AG04450 (cell line): ENCODE data around the gene TAF1B. TPM values are rescaled to one million over a fixed set of nuclear protein-coding genes. Genes with fewer than 3 reads are reported as not detected.

Source experiments
- CTCF ChIA-PET: fragments of 300-600, 350-600 bp; formaldehyde crosslinking; extraction: SDS; loops from one replicate; lab custom pipeline; 2022; ENCODE audit warnings: antibody characterized with exemption, inconsistent platforms; lab: Charles Lee
- POLR2A ChIA-PET: fragments of 350-600 bp; formaldehyde crosslinking; extraction: SDS; loops from one replicate; lab custom pipeline; 2021; ENCODE audit warnings: antibody characterized with exemption, inconsistent platforms; lab: Yijun Ruan, JAX
- DNase-seq: peaks from one replicate; pipeline ENCODE4 v3.0.0-alpha.2; 2011; ENCODE audit warnings: low read depth, low spot score
- H3K27ac ChIP-seq: one replicate; pipeline ENCODE4 v1.5.1; 2012; ENCODE audit warnings: low read depth, low read length, control low read depth
- H3K27me3 ChIP-seq: one replicate; pipeline ENCODE4 v1.6.0; 2012; ENCODE audit warnings: low read length; ENCODE audit not compliant: control insufficient read depth, insufficient read depth
- H3K4me3 ChIP-seq: 2 replicates; pipeline ENCODE4 v1.5.1; 2011; ENCODE audit warnings: mild to moderate bottlenecking, low read depth, low read length, control low read depth
- H3K9me3 ChIP-seq: 2 replicates; pipeline ENCODE4 v1.5.1; 2012; ENCODE audit warnings: low read length; ENCODE audit not compliant: control insufficient read depth, insufficient read depth
- polyA plus RNA-seq: library from polyadenylated mRNA; depleted of rRNA; stranded (reverse); fragments of >200 nt; gene quantifications from 2 replicates; pipeline ENCODE4 v1.2.3, GENCODE V29; 2011
- TF ChIP-seq, protein P1 (sequence below): IDR thresholded peaks from 2 replicates; pipeline ENCODE4 v1.5.1; 2011; ENCODE audit warnings: low read depth, low read length, control low read depth, inconsistent platforms

The TAF1B gene
- polyA plus RNA-seq, 1 experiment, result 25.8 TPM

DNA sequence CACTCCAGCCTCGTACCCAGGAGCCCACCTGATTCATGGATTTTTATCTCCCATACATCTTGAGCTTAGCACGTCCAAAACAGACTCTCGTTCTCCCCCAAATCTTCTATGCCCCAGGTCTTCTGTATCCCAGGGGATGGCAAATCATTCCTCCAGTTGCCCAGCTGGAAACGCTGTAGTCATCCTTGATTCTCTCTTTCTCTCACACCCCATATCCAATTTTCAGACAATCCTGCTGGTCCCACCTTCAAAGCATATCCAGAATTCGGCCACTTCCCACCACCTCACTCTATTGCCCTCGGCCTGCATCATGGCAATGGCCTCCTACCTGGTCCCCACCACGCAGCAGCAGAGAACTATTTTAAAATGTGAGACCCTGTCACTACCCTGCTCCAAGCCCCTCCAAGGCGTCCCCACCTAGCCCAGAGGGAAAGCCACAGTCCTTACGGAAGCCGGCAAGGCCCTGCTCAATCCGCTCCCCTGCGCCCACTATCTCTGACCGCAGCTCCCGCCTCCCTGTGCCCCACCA is 106.8 kb downstream of the TAF1B start:
- ChIA-PET POLR2A (no interaction called here), CTCF (interaction anchor here (0.6 to 1.0 kb wide), 3 partner anchors 20 to 135 kb away, joined by 3 read pairs; no protein-coding TSS in a partner anchor)
- TF ChIP-seq, protein P1, sequence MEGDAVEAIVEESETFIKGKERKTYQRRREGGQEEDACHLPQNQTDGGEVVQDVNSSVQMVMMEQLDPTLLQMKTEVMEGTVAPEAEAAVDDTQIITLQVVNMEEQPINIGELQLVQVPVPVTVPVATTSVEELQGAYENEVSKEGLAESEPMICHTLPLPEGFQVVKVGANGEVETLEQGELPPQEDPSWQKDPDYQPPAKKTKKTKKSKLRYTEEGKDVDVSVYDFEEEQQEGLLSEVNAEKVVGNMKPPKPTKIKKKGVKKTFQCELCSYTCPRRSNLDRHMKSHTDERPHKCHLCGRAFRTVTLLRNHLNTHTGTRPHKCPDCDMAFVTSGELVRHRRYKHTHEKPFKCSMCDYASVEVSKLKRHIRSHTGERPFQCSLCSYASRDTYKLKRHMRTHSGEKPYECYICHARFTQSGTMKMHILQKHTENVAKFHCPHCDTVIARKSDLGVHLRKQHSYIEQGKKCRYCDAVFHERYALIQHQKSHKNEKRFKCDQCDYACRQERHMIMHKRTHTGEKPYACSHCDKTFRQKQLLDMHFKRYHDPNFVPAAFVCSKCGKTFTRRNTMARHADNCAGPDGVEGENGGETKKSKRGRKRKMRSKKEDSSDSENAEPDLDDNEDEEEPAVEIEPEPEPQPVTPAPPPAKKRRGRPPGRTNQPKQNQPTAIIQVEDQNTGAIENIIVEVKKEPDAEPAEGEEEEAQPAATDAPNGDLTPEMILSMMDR, result no peak
- Histone ChIP-seq H3K4me3 (no peak overlapping the region), H3K9me3 (no peaks in the 10 kb centered on the region; the same call in 1 of the 2 replicates), H3K27me3 (peaks cover 28% of the 10 kb centered on the region), H3K27ac (no peak overlapping the region)
- DNase-seq, result no peak

- CTCF ChIA-PET, result interaction anchor here (0.6 to 1.0 kb wide), 4 partner anchors 21 to 136 kb away, joined by 3 to 5 read pairs (median 3); no protein-coding TSS in a partner anchor
- peak overlapping the region; percentile 59 for H3K4me3 ChIP-seq
- no peak for DNase-seq
- POLR2A ChIA-PET, result no interaction called here
- H3K27me3 ChIP-seq, result peaks cover 31% of the 10 kb centered on the region
- no peak overlapping the region for H3K27ac ChIP-seq
- TF ChIP-seq, protein P1, result no peak
- H3K9me3 ChIP-seq, result no peaks in the 10 kb centered on the region; the same call in 1 of the 2 replicates
Measured at GRCh38 chr2:9950521-9951271, 107.4 kb downstream of the TAF1B start.

- POLR2A ChIA-PET, result no interaction called here
- TF ChIP-seq, protein P1, result no peak
- CTCF ChIA-PET, result interaction anchor here (1.0 kb wide), 1 partner anchor 33 kb away, joined by 3 read pairs; no protein-coding TSS in a partner anchor
- no peak overlapping the region for H3K27ac ChIP-seq
- H3K9me3 ChIP-seq, result no peaks in the 10 kb centered on the region; the same call in 1 of the 2 replicates
- DNase-seq, result no peak
- peak overlapping the region; percentile 59 for H3K4me3 ChIP-seq
- peaks cover 28% of the 10 kb centered on the region for H3K27me3 ChIP-seq
Measured at GRCh38 chr2:9951272-9951521, 107.9 kb downstream of the TAF1B start.

GRCh38 chr2:9951522-9952285 is 108.4 kb downstream of the TAF1B start, which contains the start of gene GRHL1:
Gene GRHL1, plus strand, starts transcription at chr2:9951693. Its CDS starts 141 bp downstream, at chr2:9951834.
- H3K9me3 ChIP-seq, result no peaks in the 10 kb centered on the region; the same call in 1 of the 2 replicates
- H3K27me3 ChIP-seq, result peaks cover 28% of the 10 kb centered on the region
- ChIA-PET CTCF (no interaction called here), POLR2A (no interaction called here)
- DNase-seq, result peak; percentile 63
- H3K4me3 ChIP-seq, result peak within 1 kb of the TSS; percentile 62
- TF ChIP-seq, protein P1, result no peak
- no peak within 1 kb of the TSS for H3K27ac ChIP-seq
